CD4-positive, alpha-beta T cell treated with Interleukin-4 for 4 hours (primary cell): ENCODE results near the gene KIF6.

ENCODE experiments used
- DNase-seq: peaks from one replicate; pipeline ENCODE4 v3.0.0-alpha.2; 2020

The KIF6 gene

GRCh38 chr6:39439342-39440038 is 285.7 kb downstream of the KIF6 start:
- no peak for DNase-seq

GRCh38 chr6:39433630-39434029 is 291.6 kb downstream of the KIF6 start:
- DNase-seq: no peak

GRCh38 chr6:39432330-39433025 is 292.7 kb downstream of the KIF6 start:
- DNase-seq: no peak

- no peak for DNase-seq
Measured at GRCh38 chr6:39430871-39431523, 294.2 kb downstream of the KIF6 start.

DNA sequence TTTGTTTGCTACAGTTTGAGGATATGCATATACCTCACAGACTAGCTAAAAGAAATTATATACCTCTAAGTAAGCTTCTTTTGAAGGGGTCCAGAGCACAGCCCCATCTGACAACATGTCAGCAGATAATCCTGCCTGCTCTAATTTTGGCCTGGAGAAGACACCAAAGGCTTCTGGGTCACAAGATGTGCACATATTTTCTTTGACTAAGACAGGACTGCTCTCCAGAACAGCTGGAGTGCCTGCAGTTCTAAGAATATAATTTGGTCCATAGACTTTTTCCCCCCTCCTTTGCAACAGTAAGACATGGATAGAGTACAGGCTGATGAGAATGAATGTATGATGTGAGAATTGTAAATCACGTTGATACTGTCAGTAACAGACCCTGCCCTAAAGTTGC is 294.8 kb downstream of the KIF6 start:
- DNase-seq: no peak

DNA sequence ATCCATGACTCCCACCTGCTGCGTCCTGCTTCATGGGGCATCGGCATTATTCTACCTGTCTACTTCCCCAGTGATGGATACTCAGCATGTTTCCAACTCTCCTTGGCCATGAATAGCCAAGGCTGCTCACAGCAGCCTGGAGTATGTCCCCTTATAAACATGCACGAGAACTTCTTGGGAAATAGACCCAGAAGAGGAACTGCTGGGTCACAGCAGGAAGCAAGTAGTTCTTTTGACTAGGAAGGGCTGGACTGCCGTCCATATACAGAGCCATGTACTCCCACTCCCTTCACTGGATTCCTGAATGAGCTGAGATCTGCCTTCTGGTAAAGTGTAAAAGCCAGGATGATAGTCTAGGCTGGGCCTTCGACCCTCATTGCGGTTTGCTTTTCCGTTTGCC is 296.4 kb downstream of the KIF6 start:
- DNase-seq: no peak

GRCh38 chr6:39428152-39428551 is 297.1 kb downstream of the KIF6 start:
- DNase-seq: no peak

GRCh38 chr6:39426073-39426456 is 299.1 kb downstream of the KIF6 start:
- no peak for DNase-seq

GRCh38 chr6:39425346-39426072 is 299.7 kb downstream of the KIF6 start:
- no peak for DNase-seq

DNA sequence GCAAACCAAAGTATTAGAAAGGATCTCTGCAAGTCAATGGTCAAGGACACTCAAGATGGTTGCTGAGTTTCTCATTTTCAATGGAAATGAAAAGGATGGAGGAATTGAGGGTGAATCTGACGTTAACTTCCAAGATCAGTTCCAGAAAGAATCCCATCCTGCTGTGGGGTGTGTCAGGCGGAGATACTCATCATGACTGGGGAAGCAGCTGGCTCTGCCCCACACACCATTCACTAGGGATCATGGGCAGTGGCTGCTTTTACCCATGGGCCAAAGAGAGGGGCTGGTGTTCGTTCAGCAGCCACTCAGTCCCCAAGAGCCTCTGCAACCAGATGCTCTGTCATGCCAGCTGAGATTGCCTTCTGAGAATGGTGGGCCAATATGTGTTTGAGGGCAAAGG is 300.4 kb downstream of the KIF6 start:
- no peak for DNase-seq

DNA sequence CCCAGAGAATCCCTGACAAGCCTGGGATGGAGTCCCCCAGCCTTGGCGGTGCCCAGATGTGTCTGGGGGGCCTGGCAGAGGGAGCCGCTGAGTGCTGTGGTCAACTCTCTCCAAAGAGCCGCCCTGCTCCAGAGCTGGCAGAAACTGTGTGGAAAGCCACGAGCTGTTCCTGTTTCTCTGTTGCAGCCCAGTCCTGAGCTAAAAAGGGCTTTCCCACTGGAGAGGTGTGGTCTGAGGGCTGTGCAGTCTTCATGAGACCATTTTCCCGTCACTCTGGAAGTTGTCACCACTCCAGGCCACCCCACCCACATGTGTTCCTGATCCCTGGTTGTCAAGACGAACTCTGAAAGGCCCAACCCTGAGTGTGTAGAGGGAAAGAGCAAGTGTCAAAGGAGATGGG is 303.0 kb downstream of the KIF6 start:
- DNase-seq: no peak

DNA sequence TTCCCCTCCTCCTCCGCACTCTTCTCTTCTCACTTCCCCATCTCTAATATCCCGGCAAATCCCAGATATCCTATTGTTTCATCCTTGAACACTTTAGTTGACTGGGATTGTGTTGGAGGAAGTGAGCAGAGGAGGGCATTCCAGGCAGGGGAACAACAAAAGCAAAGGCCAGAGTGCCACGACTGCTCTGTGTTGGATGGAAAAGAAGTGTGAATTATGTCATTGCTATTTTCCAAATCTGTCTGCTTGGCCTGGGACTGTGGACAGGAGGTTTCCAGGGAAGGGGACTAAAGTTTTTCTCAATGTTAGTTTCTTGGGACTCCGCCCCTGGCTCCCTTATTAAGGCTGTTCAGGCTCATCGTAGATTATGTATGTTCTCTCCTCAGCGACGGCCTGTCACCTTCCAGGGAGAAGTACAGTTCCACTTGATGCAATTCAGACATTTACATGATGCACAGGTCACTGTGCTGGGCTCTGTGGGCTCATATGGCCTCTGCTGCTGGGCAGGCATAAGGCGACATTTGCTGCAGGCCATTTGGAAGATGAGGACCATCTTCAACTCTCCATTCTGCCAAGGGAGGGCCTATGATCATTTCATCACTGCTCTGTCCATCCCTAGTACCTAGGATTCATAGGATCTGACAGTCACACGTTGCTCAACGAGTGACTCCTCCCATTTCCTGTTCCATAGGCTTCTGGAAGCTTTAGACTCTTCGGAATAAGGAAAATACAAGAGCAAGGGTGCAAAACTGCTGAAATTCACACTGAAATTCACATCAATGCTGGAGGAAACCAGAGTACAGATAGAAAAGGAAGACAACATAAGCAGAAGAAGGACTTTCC is 303.6 kb downstream of the KIF6 start:
- DNase-seq: no peak

GRCh38 chr6:39420300-39421265 is 304.6 kb downstream of the KIF6 start:
- no peak for DNase-seq

DNA sequence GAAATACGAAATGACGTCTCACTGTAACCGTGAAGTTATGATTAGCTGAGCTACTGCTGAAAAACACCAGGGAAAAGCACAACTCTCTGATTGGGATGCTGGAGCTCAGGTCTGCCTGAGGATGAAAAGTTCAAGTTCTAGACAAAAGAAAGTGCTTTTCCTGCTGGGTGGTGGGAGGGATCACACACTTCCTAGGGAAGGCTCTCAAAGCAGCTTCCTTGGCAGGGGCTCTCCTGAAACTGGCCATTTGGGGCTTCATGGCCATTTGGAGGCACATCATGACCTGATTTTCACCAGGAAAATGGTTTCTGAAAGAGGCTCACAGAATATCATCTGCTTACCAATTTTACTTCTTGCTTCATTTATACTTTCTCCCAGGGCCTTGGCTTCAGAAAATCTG is 305.6 kb downstream of the KIF6 start:
- no peak for DNase-seq

DNA sequence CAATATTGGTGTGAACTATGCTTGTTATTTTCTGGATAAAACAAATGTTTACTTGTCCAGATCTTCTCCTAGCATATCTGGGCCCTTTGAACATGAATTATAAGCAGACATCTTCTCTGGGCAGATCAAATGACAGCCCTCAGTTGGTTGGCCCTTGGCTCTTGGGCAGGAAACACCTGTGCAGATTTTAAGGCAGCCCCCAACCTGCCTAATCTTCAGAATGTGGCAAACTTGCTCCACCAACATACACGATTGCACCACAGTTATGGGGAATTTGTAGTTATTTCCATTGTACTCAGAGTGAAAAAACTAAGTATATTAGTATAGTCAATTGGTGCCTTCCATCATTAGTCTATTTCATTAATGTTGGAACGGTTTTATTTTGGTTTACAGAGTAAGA is 307.8 kb downstream of the KIF6 start:
- DNase-seq: no peak

DNA sequence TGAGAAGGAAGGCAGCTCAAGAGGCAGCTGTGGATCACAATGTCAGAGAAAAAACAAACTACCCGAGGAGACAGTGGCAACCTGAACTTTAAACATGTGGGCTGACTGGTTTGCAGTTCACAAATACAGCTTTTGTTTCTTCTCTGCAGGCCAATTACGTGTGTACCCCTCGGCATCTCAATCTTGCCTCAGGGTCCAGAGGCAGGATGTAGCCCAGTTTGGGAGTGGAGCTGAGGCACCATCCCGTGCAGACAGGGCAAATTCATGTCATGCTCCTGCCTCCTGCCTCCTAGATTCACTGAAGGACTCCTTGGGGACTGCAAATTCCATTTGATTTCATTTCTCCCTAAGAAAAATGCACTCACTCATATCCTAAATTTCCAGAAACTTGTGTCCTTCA is 308.5 kb downstream of the KIF6 start:
- DNase-seq: no peak

- DNase-seq: no peak
Measured at GRCh38 chr6:39416026-39416425, 309.2 kb downstream of the KIF6 start.

DNA sequence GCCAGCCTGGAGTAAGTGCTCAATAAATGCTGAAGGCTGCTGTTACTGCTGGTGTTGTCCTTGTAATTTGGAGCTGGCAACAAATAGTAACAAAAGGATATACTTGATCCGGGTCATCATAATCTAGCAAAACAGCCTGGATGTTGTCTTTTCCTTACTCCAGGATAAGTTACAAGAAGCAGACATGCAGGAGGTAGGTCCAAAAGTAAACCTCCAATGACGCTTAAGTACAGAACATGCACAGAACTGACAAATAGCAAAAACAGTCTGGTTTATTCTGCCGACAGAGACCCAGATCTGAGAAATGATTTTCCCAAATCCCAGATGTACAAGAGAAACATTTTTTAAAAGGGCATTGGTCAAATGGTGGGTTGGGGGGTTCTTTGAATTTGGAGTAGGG is 309.7 kb downstream of the KIF6 start:
- DNase-seq: no peak

GRCh38 chr6:39411465-39411864 is 313.7 kb downstream of the KIF6 start:
- no peak for DNase-seq

GRCh38 chr6:39411001-39411400 is 314.2 kb downstream of the KIF6 start:
- DNase-seq: no peak

DNA sequence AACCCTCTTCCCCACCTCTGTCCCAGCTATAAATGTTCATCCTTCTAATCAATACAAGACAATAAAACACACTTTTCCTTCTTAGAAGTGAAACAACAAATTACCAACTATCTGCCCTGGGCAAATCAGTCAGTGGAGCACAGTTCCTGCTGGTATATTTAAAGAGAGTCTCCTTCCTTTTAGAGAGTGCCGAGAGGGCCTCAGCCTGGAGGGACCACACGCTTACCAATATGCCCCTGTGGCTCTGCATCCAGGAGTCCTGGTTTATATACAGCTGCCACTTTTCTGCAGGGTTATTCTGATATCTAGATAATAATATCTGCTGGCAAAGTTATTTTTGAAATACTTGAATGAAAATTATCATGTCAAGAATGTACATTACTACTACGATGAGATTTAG is 315.3 kb downstream of the KIF6 start:
- DNase-seq: no peak
